NT2/D1 (cell line): Measurements from ENCODE around the gene CELF5.

Experiments
- SUZ12 ChIP-seq: IDR thresholded peaks from 2 replicates; pipeline ENCODE4 v1.6.1; 2011; ENCODE audit not compliant: insufficient read length, insufficient read depth; ENCODE audit errors: extremely low read depth
- YY1 ChIP-seq: IDR thresholded peaks from 2 replicates; pipeline ENCODE4 v1.6.1; 2011; ENCODE audit not compliant: insufficient read length, insufficient read depth
- ZNF274 ChIP-seq: IDR thresholded peaks from 2 replicates; pipeline ENCODE4 v1.6.1; 2011; ENCODE audit warnings: mild to moderate bottlenecking, low read depth, low read length

DNA sequence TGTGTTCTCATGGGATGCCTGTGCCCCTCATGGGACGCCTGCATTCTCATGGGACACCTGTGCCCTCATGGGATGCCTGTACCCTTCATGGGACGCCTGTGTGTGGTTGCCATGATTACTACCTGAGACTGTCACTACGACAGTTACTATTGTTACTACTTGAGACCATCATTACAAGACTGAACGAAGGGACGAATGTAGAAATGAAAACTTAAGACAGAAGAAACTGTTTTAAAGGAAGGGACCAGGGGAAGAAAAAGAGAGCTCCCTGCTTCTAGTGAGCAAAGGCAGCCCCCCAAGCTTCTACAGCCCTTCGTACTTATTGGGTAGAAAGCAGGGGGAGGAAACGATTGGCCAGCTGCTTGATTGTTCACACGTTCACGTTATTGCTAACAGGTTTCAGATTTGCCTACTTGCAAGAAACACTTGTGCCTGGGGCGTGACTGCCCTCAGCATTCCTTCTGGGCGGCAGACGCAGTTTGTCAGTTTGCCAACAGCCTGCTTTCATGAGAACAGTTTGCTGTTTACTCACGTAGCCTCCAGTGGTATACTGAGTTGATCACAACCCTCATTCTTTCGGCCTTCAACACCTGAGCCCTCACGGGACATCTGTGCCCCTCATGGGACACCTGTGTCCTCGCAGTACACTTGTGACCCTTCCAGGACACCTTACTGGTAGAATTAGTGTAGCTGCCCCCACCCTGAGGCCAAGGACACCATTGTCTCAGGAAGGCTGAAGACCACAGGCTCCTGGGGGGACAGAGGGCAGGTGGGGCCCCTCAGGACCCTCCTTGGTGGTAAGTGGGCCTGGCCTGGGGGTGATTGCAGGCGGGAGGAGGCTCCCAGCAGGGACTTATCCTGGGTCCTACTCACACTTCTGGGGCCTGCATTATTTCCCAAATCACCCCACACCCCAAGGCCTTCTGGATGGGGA, 48.4 kb upstream of the CELF5 start:
- no peak for TF ChIP-seq ZNF274
- TF ChIP-seq YY1, result no peak
- TF ChIP-seq SUZ12, result no peak
